Putamen (tissue), 1 donor: ENCODE data around the gene USP17L15.
"Not testable (repeated sequence)": the region's sequence is repeated elsewhere in the genome, so short reads cannot be mapped to it uniquely, and the experiment has no call there.

Source experiments
- DNase-seq: peaks from one replicate; pipeline ENCODE4 v3.0.0-alpha.2; 2016; ENCODE audit warnings: low spot score

The USP17L15 gene

DNA sequence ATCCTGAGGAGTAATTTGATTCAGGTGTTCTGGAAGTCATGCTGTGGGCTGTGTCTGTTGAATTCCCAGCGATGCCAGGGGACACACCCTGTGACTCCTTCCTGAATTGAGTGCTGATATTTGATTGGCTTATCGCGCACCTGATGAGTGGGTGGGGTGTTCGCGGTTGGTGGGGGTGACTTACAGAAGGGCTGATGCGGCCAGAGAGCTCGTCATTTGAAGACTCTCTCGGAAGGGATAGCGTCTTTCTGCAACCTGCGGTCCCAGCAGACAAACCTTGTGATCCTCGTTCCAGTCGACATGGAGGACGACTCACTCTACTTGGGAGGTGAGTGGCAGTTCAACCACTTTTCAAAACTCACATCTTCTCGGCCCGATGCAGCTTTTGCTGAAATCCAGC is at the start of gene USP17L15:
Gene USP17L15, plus strand, starts transcription at position 301 of the 400 bp plus-strand sequence. Its CDS starts 0 bp downstream, at position 301.
- DNase-seq = not testable (repeated sequence)

- DNase-seq = not testable (repeated sequence)
These were observed 23.8 kb upstream of the USP17L15 start, which contains the start of gene USP17L10 for GRCh38 chr4:9210357-9210756. USP17L10 (plus strand) TSS chr4:9210657; CDS start chr4:9210657, 0 bp downstream.

DNA sequence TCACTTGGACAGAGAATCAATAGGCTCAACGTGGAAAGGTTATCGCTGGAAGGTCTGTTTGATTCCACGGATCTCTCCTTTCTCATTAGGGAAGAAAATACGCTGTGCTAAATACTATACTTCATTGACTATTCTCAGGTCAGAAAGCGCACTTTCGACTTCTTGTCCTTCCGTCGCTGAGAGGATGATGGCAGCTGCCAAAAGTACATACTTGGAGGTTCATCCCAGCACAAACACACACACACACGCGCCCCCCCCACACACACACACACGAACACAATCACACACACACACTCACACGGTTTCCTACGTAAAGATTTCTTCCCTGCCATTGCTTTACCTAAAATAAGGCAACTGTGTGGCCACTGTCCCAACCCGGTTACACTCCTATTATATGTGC is 19.5 kb upstream of the USP17L15 start:
- not testable (repeated sequence) for DNase-seq

DNA sequence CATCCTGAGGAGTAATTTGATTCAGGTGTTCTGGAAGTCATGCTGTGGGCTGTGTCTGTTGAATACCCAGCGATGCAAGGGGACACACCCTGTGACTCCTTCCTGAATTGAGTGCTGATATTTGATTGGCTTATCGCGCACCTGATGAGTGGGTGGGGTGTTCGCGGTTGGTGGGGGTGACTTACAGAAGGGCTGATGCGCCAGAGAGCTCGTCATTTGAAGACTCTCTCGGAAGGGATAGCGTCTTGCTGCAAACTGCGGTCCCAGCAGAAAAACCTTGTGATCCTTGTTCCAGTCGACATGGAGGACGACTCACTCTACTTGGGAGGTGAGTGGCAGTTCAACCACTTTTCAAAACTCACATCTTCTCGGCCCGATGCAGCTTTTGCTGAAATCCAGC is 19.1 kb upstream of the USP17L15 start, which contains the start of gene USP17L11:
Gene USP17L11, plus strand, starts transcription at position 301 of the 400 bp plus-strand sequence. Its CDS starts 0 bp downstream, at position 301.
- DNase-seq = not testable (repeated sequence)

GRCh38 chr4:9219852-9220251 is 14.3 kb upstream of the USP17L15 start, which contains the start of gene USP17L12:
USP17L12 (plus strand) TSS chr4:9220152; CDS start chr4:9220152, 0 bp downstream.
- not testable (repeated sequence) for DNase-seq

DNA sequence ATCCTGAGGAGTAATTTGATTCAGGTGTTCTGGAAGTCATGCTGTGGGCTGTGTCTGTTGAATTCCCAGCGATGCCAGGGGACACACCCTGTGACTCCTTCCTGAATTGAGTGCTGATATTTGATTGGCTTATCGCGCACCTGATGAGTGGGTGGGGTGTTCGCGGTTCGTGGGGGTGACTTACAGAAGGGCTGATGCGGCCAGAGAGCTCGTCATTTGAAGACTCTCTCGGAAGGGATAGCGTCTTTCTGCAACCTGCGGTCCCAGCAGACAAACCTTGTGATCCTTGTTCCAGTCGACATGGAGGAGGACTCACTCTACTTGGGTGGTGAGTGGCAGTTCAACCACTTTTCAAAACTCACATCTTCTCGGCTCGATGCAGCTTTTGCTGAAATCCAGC is 9.6 kb upstream of the USP17L15 start, which contains the start of gene USP17L13:
Gene USP17L13, plus strand, starts transcription at position 301 of the 400 bp plus-strand sequence. Its CDS starts 0 bp downstream, at position 301.
- DNase-seq = not testable (repeated sequence)

DNA sequence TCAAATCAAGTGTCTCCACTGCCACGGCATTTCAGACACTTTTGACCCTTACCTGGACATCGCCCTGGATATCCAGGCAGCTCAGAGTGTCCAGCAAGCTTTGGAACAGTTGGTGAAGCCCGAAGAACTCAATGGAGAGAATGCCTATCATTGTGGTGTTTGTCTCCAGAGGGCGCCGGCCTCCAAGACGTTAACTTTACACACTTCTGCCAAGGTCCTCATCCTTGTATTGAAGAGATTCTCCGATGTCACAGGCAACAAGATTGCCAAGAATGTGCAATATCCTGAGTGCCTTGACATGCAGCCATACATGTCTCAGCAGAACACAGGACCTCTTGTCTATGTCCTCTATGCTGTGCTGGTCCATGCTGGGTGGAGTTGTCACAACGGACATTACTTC is 3.9 kb upstream of the USP17L15 start:
- not testable (repeated sequence) for DNase-seq

DNA sequence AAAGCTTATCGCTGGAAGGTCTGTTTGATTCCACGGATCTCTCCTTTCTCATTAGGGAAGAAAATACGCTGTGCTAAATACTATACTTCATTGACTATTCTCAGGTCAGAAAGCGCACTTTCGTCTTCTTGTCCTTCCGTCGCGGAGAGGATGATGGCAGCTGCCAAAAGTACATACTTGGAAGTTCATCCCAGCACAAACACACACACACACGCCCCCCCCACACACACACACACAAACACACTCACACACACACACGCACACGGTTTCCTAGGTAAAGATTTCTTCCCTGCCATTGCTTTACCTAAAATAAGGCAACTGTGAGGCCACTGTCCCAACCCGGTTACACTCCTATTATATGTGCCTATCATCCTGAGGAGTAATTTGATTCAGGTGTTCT is 4.3 kb downstream of the USP17L15 start:
- not testable (repeated sequence) for DNase-seq

DNA sequence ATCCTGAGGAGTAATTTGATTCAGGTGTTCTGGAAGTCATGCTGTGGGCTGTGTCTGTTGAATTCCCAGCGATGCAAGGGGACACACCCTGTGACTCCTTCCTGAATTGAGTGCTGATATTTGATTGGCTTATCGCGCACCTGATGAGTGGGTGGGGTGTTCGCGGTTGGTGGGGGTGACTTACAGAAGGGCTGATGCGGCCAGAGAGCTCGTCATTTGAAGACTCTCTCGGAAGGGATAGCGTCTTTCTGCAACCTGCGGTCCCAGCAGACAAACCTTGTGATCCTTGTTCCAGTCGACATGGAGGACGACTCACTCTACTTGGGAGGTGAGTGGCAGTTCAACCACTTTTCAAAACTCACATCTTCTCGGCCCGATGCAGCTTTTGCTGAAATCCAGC is 9.4 kb downstream of the USP17L15 start, which contains the start of gene USP17L17:
Gene USP17L17, plus strand, starts transcription at position 301 of the 400 bp plus-strand sequence. Its CDS starts 0 bp downstream, at position 301.
- DNase-seq = not testable (repeated sequence)

GRCh38 chr4:9247953-9248680 is 13.9 kb downstream of the USP17L15 start, which contains the start of gene USP17L18:
USP17L18 (plus strand) TSS chr4:9248630; CDS start chr4:9248630, 0 bp downstream.
- DNase-seq = peak; percentile 0

DNA sequence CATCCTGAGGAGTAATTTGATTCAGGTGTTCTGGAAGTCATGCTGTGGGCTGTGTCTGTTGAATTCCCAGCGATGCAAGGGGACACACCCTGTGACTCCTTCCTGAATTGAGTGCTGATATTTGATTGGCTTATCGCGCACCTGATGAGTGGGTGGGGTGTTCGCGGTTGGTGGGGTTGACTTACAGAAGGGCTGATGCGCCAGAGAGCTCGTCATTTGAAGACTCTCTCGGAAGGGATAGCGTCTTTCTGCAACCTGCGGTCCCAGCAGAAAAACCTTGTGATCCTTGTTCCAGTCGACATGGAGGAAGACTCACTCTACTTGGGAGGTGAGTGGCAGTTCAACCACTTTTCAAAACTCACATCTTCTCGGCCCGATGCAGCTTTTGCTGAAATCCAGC is 18.9 kb downstream of the USP17L15 start, which contains the start of gene USP17L19:
Gene USP17L19, plus strand, starts transcription at position 301 of the 400 bp plus-strand sequence. Its CDS starts 0 bp downstream, at position 301.
- DNase-seq = not testable (repeated sequence)

DNA sequence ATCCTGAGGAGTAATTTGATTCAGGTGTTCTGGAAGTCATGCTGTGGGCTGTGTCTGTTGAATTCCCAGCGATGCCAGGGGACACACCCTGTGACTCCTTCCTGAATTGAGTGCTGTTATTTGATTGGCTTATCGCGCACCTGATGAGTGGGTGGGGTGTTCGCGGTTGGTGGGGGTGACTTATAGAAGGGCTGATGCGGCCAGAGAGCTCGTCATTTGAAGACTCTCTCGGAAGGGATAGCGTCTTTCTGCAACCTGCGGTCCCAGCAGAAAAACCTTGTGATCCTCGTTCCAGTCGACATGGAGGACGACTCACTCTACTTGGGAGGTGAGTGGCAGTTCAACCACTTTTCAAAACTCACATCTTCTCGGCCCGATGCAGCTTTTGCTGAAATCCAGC is 23.6 kb downstream of the USP17L15 start, which contains the start of gene USP17L20:
Gene USP17L20, plus strand, starts transcription at position 301 of the 400 bp plus-strand sequence. Its CDS starts 0 bp downstream, at position 301.
- DNase-seq = not testable (repeated sequence)

- not testable (repeated sequence) for DNase-seq
These were observed 28.4 kb downstream of the USP17L15 start, which contains the start of gene USP17L21 for GRCh38 chr4:9262572-9262971. USP17L21 (plus strand) TSS chr4:9262872; CDS start chr4:9262872, 0 bp downstream.

- DNase-seq = not testable (repeated sequence)
These were observed 33.1 kb downstream of the USP17L15 start, which contains the start of gene USP17L22 for GRCh38 chr4:9267319-9267718. USP17L22 (plus strand) TSS chr4:9267619; CDS start chr4:9267619, 0 bp downstream.

- DNase-seq = not testable (repeated sequence)
These were observed 37.5 kb downstream of the USP17L15 start for GRCh38 chr4:9271719-9272118.
